ENCODE measurements around the gene MRPS31.

Gene MRPS31

DNA sequence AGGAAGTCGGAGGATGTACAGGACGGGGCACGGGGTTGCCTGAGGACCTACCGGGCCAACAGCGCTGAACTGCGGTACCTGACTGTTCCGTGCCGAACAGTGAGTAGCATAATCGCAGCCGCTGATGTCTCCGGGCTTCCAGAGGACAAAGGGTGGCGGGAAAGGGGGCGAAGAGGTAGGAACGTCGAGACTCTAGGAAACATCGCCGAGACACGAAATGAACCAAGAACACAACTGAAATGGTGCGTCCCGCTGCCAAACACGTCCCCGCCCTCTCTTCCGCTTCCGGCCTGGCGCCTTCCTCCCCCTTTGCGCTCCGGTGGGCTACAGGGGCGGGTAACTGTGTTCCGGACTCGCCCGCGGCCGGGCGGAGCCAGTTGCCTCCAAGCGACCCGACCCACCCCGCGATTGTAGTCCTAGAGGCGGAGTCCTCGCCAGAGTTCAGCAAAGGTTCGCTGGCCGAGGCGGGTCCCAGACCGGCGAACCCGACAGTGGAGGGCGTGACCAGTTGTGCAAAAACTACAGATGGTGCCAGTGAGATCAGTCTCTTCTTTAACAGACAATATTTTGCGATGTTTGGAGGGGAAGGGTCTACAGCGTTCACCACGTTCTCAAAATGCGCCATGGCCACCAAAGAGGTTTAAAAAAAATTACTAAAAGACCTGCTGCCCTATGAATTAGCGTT, at the start of gene MRPS31:
MRPS31 (minus strand) TSS at position 257 of the 685 bp plus-strand sequence; CDS start at position 203, 54 bp downstream.
- DNase-seq (ENCODE audit: low read depth, low spot score): peak; percentile 83

DNA sequence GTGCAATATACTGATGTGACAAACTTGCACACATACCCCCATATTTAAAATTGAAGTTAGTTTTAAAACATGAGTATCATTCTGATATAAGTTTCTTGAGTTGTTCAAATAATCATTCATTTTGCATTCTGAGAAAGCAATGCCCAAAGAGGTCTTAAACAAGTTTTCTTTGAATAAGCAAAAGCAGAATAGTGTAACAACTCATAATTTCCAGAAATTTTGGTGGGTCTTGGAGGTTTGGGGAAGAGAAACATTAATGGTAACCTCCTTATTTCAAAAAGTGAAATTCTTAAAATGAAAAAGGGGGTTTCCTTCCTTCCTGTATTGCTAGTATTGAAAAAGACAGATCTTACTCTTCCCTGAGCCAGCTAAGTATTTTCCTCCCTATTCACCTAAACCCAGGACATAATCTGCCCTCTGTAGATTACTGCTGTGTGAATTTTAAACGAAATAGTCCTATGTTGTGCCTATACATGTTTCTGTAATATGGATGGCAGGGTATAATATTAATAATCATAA, 48.9 kb upstream of the MRPS31 start:
- DNase-seq (ENCODE audit: low read depth, low spot score): no peak

DNA sequence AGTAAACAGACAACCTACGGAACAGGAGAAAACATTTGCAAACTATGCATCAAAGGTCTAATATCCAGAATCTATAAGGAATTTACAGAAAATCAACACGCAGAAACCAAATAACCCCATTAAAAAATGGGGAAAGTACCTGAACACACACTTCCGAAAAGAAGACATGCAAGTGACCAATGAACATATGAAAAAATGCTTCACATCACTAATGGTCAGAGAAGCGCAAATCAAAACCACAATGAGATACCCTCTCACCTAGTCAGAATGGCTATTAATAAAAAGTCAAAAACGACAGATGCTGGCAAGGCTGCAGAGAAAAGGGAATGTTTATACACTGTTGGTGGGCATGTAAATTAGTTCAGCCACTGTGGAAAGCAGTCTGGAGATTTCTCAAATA, 47.9 kb upstream of the MRPS31 start:
- no peak for DNase-seq (ENCODE audit: low read depth, low spot score)

DNA sequence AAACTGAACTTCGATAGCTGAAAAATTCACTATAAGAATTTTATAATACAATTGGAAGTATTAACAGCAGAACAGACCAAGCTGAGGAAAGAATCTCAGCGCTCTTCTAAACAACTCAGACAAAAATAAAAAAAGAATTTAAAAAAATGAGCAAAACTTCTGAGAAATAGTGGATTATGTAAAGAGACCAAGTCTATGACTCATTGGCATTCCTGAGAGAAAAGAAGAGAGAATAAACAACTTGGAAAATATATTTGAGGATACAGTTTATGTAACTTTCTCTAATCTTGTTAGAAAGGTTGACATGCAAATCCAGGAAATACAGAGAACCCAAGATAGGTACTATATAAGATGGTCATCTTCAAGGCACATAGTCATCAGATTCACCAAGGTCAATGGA, 43.8 kb upstream of the MRPS31 start:
- no peak for DNase-seq (ENCODE audit: low read depth, low spot score)

DNA sequence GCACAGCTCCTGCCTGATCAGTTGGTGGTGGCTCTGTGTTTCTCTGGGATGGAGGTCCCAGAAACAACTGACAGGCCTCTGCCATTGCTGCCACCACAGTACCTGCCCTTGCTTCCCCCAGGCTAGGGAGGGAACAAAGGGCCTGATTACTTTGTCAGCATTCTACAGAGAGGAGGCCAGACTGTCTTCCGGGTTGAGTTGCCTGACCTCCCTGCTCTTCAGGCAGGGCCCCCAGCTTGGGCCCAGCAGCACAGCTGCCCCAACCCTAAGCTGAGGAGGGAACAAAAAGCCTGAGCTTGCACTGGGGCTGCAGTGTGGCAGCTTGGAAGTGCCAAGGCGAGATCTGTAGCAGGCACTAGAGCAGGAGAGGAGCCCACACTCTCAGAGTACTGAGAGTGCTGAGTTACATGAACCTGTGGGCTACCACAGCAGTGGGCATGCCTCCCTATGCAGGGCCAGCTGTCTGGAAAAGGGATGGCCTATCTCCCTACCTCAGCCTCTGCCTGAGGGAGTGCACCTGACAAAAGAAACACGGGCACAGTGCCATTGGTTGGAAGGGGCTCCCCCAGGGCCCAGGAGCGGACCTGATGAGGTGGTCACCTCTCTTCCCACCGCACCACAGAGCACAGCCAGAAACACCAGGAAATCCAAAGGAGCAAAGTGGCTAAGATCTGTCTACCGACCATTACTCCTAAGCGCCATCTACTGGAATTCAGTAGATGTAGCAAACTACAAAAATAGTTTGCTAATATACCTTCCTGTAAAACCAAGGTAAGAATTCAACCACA, 42.9 kb upstream of the MRPS31 start:
- no peak for DNase-seq (ENCODE audit: low read depth, low spot score)

DNA sequence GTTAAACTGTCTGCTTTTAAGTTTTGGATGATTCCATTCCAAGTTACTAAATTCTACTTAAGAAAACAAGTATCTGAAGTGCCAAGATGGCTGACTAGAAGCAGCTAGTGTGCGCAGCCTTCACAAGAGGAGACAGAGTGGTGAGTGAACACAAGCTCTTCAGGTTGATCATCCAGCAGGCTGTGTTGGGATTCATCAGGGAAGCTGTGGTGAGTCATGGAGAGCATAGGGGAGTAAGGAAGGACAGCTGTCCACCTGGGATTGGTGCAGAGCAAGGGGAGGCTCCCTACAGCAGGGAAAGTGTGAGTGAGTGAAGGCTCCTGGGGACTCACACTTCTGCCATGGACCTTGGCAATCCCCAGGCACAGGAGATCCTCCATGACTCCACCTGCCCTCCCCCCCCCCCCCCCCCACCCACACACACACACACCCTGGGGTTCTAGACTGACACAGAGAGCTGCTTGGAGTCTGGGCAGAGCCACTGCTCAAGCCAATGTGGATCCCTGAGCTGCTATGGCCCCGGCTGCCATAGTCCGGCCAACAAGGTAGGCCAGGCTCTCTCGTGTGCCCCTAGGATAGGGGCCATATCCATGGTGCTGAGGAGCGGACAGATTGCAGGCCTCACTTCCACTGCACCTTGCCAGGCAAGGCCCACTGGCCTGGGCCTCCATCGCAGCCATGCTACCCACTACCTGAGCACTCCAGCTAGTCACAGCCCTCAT, 41.9 kb upstream of the MRPS31 start:
- DNase-seq (ENCODE audit: low read depth, low spot score): no peak

DNA sequence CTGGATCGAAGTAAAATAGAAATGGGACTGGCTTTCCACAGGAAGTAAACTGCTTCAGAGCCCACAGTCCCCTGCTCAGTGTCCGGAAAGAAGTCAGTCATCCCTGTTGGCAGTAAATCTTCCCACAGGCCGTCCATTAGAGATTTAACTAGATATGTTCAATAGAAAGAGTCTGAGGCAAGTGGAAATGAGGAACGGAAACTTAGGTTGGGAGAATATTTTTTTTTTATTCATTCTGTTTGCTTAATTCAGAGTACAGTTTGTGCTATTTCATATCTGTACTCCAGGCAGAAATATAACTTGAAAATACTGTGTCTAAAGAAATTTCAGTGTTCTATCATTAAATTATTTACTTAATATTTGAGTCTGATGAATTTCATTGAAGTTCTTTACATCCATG, 41.1 kb upstream of the MRPS31 start:
- DNase-seq (ENCODE audit: low read depth, low spot score): no peak

DNA sequence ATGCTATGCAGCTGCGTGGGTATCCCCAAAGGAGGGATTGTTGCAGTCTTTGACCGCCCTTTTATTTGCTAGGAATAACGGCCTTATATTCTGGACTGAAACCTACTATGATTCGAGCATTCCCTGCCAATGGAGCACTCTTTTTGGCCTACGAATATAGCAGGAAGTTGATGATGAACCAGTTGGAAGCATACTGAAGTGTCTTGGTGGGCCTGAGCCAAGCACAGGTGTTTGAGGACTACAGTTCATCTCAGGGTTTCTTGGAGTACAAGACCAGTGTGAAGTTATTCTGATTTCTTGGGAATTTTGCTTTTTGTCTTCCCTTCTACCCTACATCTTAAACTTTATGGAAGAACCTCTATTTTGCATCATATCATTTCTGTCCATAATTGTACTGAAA, 38.5 kb upstream of the MRPS31 start:
- DNase-seq (ENCODE audit: low read depth, low spot score): no peak

DNA sequence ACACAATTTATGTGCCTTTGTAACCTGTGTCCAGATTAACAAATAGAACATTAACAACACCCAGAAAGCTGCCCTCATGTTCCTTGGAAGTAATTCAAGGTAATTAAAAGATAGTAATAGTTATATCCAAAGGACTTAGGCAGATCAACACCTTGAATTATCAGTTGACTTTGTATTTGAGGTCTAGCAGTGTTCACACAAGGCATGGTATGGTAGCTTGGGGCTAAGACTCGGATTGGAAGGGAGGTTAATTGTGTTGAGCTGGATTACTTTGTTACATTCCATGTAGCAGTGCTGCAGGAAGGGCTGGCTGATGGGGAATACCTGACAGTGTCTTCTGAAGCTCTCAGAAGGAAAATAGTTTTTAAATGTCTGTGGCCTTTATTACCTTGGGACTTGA, 35.3 kb upstream of the MRPS31 start:
- no peak for DNase-seq (ENCODE audit: low read depth, low spot score)

DNA sequence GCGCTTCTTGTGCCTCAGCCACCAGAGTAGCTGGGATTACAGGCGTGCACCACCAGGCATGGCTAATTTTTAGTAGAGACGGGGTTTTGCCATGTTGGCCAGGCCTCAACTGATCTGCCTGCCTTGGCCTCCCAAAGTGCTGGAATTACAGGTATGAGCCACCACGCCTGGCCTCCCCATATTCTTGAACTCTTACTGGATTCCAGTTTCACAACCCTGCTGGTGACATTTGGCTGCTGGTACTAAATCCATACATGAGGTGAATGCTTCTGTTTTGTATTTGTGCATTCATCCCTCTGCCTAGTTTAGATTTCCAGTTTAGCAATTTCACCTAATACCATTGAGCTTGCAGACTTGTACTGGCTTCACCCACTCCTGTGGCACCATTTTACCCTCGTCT, 32.3 kb upstream of the MRPS31 start:
- no peak for DNase-seq (ENCODE audit: low read depth, low spot score)

DNA sequence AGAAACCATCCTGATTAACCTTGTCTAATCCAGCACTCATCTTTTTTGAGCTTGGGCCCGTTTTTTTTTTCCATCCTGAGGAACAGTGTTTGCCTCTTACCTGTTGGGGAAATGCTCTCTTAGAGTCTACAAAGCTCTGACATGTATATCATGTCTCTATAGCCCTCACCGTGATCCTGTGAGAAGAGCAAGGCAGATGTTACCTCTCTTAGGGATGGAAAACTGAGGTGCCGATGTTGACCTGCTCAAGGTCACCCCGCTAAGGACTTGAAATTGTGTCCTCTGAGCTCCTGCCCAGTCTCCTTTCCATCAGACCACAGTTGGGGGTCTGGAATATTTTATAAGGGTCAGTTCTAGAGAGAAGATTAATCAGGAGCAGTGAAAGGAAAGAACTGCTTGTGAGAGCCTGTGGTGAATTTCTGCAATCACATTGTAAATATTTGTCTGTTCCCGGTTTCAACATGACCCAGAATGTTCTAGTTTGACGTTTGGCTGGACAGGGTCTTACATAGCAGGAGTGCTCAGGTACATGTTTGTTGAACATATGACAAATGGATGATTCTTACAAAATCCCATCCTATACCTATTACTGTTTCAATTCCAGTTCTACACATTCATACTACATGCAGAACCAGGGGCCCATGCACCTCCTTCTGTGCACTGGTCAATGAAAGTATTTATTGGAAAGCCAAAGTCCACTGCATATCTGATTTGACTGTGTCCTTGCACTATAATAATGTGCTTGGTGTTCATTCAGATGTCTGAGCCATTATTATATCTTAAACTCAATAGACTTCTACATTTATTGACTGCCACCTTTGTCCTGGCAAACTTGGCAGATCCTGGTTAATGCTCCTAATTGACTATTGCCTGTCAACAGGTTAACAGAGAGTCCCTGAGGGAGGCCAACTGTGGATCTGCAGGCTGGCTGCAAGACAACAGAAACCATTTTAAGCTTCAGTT, 30.5 kb upstream of the MRPS31 start:
- no peak for DNase-seq (ENCODE audit: low read depth, low spot score)

DNA sequence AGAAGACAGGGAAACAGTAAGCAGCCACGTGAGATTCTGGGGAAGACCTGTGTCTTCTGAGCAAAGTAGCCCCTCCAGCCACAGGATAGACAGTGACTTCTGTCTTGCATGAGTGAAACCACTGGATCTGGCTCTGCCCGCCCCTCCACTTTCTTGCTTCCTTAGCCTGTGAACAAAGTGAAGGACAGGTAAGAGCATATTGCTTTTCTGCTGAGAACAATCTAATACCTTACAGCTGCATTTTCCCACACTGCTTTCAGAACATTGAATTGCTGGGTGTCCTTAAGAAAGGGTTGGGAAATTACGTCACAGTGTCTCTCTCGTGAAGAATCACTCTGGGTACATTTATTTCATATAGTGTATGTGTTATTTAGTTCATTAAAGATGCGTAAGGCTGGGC, 29.6 kb upstream of the MRPS31 start:
- DNase-seq (ENCODE audit: low read depth, low spot score): no peak

DNA sequence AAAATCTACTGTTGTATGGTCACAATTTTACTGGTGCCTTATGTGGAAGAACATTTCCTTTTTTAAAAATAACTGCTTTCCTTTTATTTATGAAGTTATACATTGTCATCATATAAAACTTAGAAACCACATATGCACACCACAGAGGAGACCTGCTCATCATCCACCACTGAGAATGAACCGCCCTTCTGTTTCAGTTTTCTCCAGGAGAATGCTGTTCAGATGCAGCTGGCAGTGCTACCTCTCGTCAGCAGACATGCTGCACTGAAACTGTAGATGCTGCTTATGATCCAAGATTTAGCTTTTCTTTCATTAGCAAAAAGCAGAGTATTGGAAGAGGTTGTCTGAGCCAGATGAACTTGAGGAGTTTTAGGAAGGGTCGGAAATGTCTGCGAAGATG, 28.5 kb upstream of the MRPS31 start:
- no peak for DNase-seq (ENCODE audit: low read depth, low spot score)

DNA sequence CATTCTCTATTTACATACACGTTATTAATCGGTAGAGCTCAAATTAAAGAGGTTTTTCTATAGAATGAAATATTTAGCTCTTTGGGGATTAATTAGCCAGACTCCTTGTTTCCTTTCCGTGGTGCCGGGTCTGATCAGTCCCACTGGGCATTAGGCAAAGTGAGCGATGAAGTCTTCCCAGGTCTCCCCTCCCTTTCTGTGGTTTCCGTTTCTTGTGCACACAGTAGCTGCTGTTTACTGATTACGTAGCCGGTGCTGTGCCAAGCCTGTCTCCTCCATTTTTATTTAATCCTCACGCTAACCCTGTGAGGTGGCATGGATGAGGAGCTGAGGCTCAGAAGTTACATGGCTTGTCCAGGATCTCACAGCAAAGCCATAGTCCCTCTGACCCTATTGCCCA, 27.4 kb upstream of the MRPS31 start:
- no peak for DNase-seq (ENCODE audit: low read depth, low spot score)

DNA sequence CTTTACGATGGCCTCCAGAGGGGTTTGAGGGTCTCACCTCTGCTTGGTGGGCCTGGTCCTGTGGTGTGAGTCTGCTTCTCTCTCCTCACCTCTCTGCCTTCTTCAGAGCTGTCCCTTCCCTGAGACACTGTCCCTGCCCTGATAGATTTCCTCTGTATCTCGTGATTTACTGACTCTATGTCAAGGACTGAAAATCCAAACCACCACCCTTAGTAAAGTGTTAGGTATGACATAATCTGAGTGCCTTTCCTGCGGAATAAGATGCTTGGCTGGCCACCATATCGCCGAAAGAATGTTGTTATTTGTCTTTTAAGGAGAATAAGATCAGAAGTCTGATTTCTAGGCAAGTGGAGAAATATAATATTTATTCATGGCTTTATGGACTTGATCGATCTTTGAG, 25.7 kb upstream of the MRPS31 start:
- no peak for DNase-seq (ENCODE audit: low read depth, low spot score)

DNA sequence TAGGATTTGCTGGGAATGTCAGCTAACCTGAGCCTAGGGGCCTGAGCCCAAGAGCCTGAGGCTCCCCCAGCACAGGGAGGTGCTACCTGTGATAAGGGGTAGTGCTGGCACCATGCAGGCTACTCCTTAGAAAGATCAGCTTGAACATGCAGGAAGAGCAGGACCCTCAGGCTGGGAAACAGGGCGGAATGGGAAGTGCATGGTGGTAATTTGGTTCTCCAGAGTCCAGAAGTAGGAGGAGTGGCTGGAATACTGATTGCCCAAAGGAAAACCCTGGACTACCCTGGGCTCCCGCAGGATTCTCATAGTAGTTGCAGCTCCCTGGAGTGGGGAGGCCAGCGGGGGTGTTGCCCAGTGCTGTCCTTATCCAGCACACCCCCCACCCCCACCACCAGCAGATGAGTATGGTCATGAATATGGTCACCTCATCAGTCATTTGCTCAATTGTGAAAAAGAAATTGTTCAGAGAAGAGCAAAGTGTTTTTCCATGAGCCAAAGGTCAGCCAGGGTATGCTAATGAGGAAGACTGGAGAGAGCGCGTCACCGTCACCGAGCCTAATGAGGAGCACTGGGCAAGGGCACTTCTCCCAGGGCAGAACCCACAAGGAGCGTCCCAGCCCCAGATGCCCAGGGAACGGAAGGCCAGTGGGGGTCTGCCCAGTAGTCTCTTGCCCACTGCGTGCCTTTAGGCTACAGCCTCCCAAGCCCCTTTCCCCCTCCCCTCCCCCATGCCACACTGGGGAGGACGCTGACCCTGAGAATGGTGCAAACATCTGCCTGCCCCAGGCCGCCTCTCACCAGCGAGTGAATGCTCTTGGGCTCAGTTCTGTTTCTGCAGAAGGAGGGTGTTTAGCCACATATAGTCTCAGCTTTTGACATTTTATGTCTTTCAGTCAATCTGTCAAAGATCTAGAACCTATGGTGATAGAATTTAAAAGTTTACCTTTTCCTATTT, 23.7 kb upstream of the MRPS31 start:
- no peak for DNase-seq (ENCODE audit: low read depth, low spot score)

DNA sequence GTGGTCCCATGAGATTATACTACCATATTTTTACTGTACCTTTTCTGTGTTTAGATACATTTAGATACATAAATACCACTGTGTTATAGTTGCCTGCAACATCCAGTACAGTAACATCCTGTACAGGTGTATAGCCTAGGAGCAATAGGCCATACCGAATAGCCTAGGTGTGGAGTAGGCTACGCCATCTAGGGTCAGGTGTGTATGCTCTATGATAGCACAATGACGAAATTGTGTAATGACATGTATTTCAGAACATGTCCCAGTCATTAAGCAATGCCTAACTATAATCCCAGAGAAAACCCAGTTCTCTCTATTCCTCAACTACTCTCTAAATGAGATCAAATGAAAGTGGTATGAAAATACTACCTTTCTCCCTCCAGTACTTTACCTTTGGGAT, 22.3 kb upstream of the MRPS31 start:
- DNase-seq (ENCODE audit: low read depth, low spot score): no peak

DNA sequence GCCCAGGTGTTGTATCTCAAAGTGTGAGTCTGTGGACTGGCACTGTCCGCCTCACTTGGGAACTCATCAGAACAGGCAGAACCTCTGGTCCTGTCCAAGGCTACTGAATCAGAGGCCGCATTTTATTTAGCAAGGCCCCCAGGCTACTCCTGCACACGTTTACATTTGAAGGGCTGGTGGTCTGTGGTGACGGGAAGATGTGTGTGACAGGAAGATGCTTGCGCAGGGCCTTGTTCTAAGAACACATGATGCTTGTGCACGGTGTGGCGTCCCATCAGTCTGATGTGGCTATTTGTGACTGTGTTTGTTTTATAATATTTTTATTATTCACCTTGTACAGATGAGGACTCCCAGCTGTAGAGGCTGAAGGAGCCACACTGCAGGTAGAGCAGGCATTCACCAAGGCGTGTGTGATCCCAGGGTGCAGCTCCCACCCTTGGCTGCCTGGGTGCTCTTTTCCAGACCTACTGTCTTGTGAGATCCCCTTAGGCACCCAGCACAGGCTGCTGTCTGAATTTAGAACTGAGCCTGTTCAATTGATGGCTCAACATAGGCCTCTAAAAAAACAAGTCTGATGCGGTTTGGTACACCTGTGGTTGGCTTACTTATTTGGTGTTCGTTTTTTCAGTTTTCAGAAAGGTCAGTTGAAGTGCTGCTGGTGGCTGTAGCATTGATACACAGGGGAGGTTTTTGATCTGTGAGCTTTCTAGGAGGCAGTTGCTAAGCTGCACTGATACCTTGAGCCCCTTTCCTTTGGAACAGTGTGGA, 21.5 kb upstream of the MRPS31 start:
- no peak for DNase-seq (ENCODE audit: low read depth, low spot score)

DNA sequence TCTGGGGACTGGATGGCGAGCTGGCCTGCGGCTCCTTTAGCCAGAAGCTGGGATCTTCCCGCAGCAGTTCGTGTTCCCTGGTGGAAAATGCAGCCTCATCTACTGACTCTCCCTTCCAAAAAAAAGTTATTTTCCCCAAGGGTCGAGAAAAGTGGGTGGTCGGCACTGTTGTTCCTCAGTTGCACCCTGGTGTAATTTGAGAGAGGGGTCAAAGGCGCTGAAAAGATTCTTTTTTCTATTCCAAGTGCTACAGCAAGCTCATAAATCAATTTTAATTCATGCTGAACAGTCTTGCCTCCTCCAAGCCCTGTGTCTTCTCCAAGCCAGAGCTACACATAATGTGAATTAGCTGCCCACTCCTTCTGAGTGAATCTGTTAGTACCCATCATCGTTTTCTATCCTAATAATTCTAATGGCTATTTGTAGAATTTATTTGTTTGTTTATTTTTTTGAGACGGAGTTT, 19.2 kb upstream of the MRPS31 start:
- DNase-seq (ENCODE audit: low read depth, low spot score): no peak
